Measurements from ENCODE around the gene APOH.
A peak's percentile ranks its signal among the peaks of the same experiment; 100 is the strongest.

APOH gene

GRCh38 chr17:66220079-66220835 is 9.0 kb downstream of the APOH start:
- no peaks in the 10 kb centered on the region for H3K27me3 ChIP-seq (ENCODE audit: control insufficient read depth in 1 of 2, insufficient read depth in 2 of 2, low read length in 2 of 2)
- no peaks in the 10 kb centered on the region for H3K36me3 ChIP-seq (ENCODE audit: control insufficient read depth in 2 of 2, insufficient read depth in 2 of 2, low read length in 2 of 2)
- H3K9ac ChIP-seq (ENCODE audit: low read length in 2 of 2): no peak overlapping the region
- no peaks in the 10 kb centered on the region for H3K4me1 ChIP-seq (ENCODE audit: control insufficient read depth, insufficient read depth, low read length)
- no peak overlapping the region for H3K4me3 ChIP-seq (ENCODE audit: low read length in 2 of 2)
- H3K27ac ChIP-seq (ENCODE audit: low read length): no peak overlapping the region
- no peaks in the 10 kb centered on the region for H3K9me3 ChIP-seq (ENCODE audit: control insufficient read depth in 2 of 2, low read length in 2 of 2)

DNA sequence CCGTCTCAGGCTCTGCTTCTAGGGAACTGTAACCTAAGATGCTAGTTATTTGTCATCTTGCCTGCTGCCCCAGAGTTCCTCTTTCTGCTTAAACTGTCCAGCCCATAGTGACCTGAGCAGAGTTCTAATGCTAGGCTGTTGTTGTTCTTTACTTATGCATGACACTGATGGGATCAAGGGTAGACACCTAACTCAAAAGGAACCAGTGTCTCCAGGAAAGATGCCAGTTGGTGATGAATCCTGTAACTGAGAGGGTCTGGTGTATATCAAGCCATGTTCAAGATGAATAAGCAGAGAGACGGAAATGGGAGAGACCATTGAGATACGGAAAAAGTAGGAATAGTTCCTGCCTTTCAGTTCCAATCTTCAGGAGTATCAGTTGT is 13.7 kb downstream of the APOH start:
- Histone ChIP-seq H3K27ac (ENCODE audit: low read length) (no peak overlapping the region), H3K27me3 (ENCODE audit: control insufficient read depth in 1 of 2, insufficient read depth in 2 of 2, low read length in 2 of 2) (no peaks in the 10 kb centered on the region), H3K4me3 (ENCODE audit: low read length in 2 of 2) (no peak overlapping the region), H3K36me3 (ENCODE audit: control insufficient read depth in 2 of 2, insufficient read depth in 2 of 2, low read length in 2 of 2) (no peaks in the 10 kb centered on the region), H3K9ac (ENCODE audit: low read length in 2 of 2) (no peak overlapping the region), H3K4me1 (ENCODE audit: control insufficient read depth, insufficient read depth, low read length) (no peaks in the 10 kb centered on the region), H3K9me3 (ENCODE audit: control insufficient read depth in 2 of 2, low read length in 2 of 2) (no peaks in the 10 kb centered on the region)

DNA sequence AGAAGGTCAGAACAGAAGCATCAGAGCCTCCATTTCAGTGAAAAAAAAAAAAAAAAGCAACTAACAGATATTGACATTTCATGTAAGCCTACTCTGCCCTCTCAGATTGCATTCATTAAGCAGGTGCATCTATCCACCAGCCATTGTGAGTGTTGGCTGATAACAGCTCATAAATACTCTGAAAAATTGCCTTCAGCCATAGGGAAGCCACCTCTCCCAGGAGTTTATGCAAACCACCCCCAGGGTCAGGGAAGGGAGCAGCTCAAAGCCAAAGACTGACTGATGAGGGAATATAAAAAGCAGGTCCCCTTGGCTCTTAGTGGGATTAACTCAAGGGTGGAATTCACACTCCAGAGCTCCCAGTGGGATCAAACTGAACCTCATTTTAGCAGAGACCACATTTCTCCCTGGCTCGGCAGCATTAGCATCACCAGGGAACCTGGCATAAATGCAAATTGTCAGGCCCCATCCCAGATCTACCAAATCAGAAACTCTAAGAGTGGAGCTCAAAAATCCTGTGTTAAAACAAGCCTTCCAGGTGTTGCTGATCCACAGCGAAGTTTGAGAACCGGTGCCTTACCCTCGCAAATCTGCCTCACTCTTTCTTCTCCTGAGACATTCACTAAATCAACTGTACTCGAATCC is 14.2 kb downstream of the APOH start:
- Histone ChIP-seq H3K9me3 (ENCODE audit: control insufficient read depth in 2 of 2, low read length in 2 of 2) (no peaks in the 10 kb centered on the region), H3K27ac (ENCODE audit: low read length) (no peak overlapping the region), H3K4me1 (ENCODE audit: control insufficient read depth, insufficient read depth, low read length) (no peaks in the 10 kb centered on the region), H3K9ac (ENCODE audit: low read length in 2 of 2) (no peak overlapping the region), H3K36me3 (ENCODE audit: control insufficient read depth in 2 of 2, insufficient read depth in 2 of 2, low read length in 2 of 2) (no peaks in the 10 kb centered on the region), H3K4me3 (ENCODE audit: low read length in 2 of 2) (no peak overlapping the region), H3K27me3 (ENCODE audit: control insufficient read depth in 1 of 2, insufficient read depth in 2 of 2, low read length in 2 of 2) (no peaks in the 10 kb centered on the region)

DNA sequence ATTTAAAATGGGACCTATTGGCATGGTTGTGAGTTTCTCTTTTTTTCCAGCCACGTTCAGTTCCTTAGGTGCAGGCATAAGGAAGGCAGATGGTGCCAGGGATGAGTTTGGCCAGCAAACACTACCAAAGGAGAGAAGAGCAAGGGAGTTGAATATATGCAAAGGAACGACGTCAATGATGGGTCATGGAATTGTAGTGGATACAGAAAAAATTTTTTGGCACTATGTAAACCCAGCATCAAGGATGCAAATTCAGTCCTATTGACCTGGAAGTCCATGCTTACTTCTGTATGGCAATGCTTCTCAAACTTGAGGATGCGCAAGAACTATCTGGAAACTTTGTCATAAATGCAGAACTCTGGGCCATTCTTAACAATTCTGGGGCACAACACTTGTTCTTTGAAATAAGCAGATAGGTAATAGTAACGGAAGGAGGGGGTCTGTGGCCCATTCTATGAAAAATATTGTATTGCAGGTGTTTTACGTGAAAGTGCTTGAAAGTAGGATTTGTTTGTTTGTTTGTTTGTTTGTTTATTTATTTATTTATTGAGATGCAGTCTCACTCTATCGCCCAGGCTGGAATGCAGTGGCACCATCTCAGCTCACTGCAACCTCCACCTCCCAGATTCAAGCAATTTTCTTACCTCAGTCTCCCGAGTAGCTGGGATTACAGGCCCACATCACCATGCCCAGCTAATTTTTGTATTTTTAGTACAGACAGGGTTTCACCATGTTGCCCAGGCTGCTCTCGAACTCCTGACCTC is 18.0 kb downstream of the APOH start:
- no peak overlapping the region for H3K27ac ChIP-seq (ENCODE audit: low read length)
- H3K4me1 ChIP-seq (ENCODE audit: control insufficient read depth, insufficient read depth, low read length): no peaks in the 10 kb centered on the region
- H3K27me3 ChIP-seq (ENCODE audit: control insufficient read depth in 1 of 2, insufficient read depth in 2 of 2, low read length in 2 of 2): no peaks in the 10 kb centered on the region
- H3K9ac ChIP-seq (ENCODE audit: low read length in 2 of 2): no peak overlapping the region
- no peak overlapping the region for H3K4me3 ChIP-seq (ENCODE audit: low read length in 2 of 2)
- no peaks in the 10 kb centered on the region for H3K9me3 ChIP-seq (ENCODE audit: control insufficient read depth in 2 of 2, low read length in 2 of 2)
- H3K36me3 ChIP-seq (ENCODE audit: control insufficient read depth in 2 of 2, insufficient read depth in 2 of 2, low read length in 2 of 2): no peaks in the 10 kb centered on the region

GRCh38 chr17:66210208-66210574 is 19.0 kb downstream of the APOH start:
- Histone ChIP-seq H3K4me1 (ENCODE audit: control insufficient read depth, insufficient read depth, low read length) (no peaks in the 10 kb centered on the region), H3K4me3 (ENCODE audit: low read length in 2 of 2) (no peak overlapping the region), H3K27ac (ENCODE audit: low read length) (no peak overlapping the region)

GRCh38 chr17:66207936-66208335 is 21.3 kb downstream of the APOH start:
- Histone ChIP-seq H3K9ac (ENCODE audit: low read length in 2 of 2) (no peak overlapping the region), H3K36me3 (ENCODE audit: control insufficient read depth in 2 of 2, insufficient read depth in 2 of 2, low read length in 2 of 2) (no peaks in the 10 kb centered on the region), H3K4me3 (ENCODE audit: low read length in 2 of 2) (no peak overlapping the region), H3K27me3 (ENCODE audit: control insufficient read depth in 1 of 2, insufficient read depth in 2 of 2, low read length in 2 of 2) (no peaks in the 10 kb centered on the region), H3K9me3 (ENCODE audit: control insufficient read depth in 2 of 2, low read length in 2 of 2) (no peaks in the 10 kb centered on the region), H3K4me1 (ENCODE audit: control insufficient read depth, insufficient read depth, low read length) (no peaks in the 10 kb centered on the region), H3K27ac (ENCODE audit: low read length) (no peak overlapping the region)

More at GRCh38 chr17:66210208-66210574, 19.0 kb downstream of the APOH start:
- H3K36me3 ChIP-seq (ENCODE audit: control insufficient read depth in 2 of 2, insufficient read depth in 2 of 2, low read length in 2 of 2): no peaks in the 10 kb centered on the region
- H3K27me3 ChIP-seq (ENCODE audit: control insufficient read depth in 1 of 2, insufficient read depth in 2 of 2, low read length in 2 of 2): no peaks in the 10 kb centered on the region
- no peak overlapping the region for H3K9ac ChIP-seq (ENCODE audit: low read length in 2 of 2)
- no peaks in the 10 kb centered on the region for H3K9me3 ChIP-seq (ENCODE audit: control insufficient read depth in 2 of 2, low read length in 2 of 2)

- no peaks in the 10 kb centered on the region for H3K4me1 ChIP-seq (ENCODE audit: control insufficient read depth, insufficient read depth, low read length)
- H3K27ac ChIP-seq (ENCODE audit: low read length): no peak overlapping the region
- no peak overlapping the region for H3K9ac ChIP-seq (ENCODE audit: low read length in 2 of 2)
- no peaks in the 10 kb centered on the region for H3K9me3 ChIP-seq (ENCODE audit: control insufficient read depth in 2 of 2, low read length in 2 of 2)
- H3K36me3 ChIP-seq (ENCODE audit: control insufficient read depth in 2 of 2, insufficient read depth in 2 of 2, low read length in 2 of 2): no peaks in the 10 kb centered on the region
- no peaks in the 10 kb centered on the region for H3K27me3 ChIP-seq (ENCODE audit: control insufficient read depth in 1 of 2, insufficient read depth in 2 of 2, low read length in 2 of 2)
- no peak overlapping the region for H3K4me3 ChIP-seq (ENCODE audit: low read length in 2 of 2)
Measured at GRCh38 chr17:66203274-66204015, 25.8 kb downstream of the APOH start.

DNA sequence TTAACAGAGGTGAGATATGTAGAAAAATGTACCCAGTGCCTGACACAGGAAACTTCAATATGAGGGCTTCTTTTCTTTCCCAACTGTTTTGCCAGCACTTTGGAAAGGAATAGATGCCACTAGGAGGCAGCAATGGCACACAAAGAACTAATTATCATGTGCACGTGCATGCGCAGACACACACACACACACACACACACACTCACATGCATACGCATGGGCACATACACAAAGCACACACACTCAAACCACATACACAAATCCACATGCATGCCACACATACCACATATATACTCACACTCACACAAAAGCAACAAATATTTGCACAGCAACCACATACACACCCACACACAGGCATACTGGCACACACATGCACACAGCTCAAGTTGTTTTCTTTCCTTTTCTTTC is 28.5 kb downstream of the APOH start:
- Histone ChIP-seq H3K27me3 (ENCODE audit: control insufficient read depth in 1 of 2, insufficient read depth in 2 of 2, low read length in 2 of 2) (no peaks in the 10 kb centered on the region), H3K36me3 (ENCODE audit: control insufficient read depth in 2 of 2, insufficient read depth in 2 of 2, low read length in 2 of 2) (no peaks in the 10 kb centered on the region), H3K9ac (ENCODE audit: low read length in 2 of 2) (no peak overlapping the region), H3K4me3 (ENCODE audit: low read length in 2 of 2) (no peak overlapping the region), H3K27ac (ENCODE audit: low read length) (no peak overlapping the region), H3K9me3 (ENCODE audit: control insufficient read depth in 2 of 2, low read length in 2 of 2) (no peaks in the 10 kb centered on the region), H3K4me1 (ENCODE audit: control insufficient read depth, insufficient read depth, low read length) (no peaks in the 10 kb centered on the region)

- no peak overlapping the region for H3K4me3 ChIP-seq (ENCODE audit: low read length in 2 of 2)
- no peaks in the 10 kb centered on the region for H3K4me1 ChIP-seq (ENCODE audit: control insufficient read depth, insufficient read depth, low read length)
- H3K27ac ChIP-seq (ENCODE audit: low read length): no peak overlapping the region
- no peaks in the 10 kb centered on the region for H3K36me3 ChIP-seq (ENCODE audit: control insufficient read depth in 2 of 2, insufficient read depth in 2 of 2, low read length in 2 of 2)
- no peaks in the 10 kb centered on the region for H3K27me3 ChIP-seq (ENCODE audit: control insufficient read depth in 1 of 2, insufficient read depth in 2 of 2, low read length in 2 of 2)
- no peaks in the 10 kb centered on the region for H3K9me3 ChIP-seq (ENCODE audit: control insufficient read depth in 2 of 2, low read length in 2 of 2)
- no peak overlapping the region for H3K9ac ChIP-seq (ENCODE audit: low read length in 2 of 2)
Measured at GRCh38 chr17:66198242-66198641, 31.0 kb downstream of the APOH start.

DNA sequence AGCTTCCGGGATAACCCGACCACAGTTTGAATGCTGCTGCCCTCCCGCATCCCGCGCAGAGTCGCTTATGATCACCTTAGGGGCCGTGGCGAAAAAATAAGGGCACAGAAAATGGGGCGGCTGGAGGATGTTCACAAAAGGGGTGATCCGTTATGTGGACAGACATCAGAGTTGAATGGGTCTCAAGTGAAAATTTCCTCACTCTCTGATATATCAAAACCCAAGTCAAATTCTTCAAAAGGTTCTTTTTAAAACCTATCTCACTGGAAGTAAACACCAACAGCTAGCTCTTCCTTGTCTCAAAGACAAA is 36.9 kb downstream of the APOH start:
- no peaks in the 10 kb centered on the region for H3K27me3 ChIP-seq (ENCODE audit: control insufficient read depth in 1 of 2, insufficient read depth in 2 of 2, low read length in 2 of 2)
- no peaks in the 10 kb centered on the region for H3K36me3 ChIP-seq (ENCODE audit: control insufficient read depth in 2 of 2, insufficient read depth in 2 of 2, low read length in 2 of 2)
- no peak overlapping the region for H3K27ac ChIP-seq (ENCODE audit: low read length)
- H3K4me3 ChIP-seq (ENCODE audit: low read length in 2 of 2): peak overlapping the region; percentile 57 to 85
- H3K9me3 ChIP-seq (ENCODE audit: control insufficient read depth in 2 of 2, low read length in 2 of 2): no peaks in the 10 kb centered on the region
- peaks cover 9% of the 10 kb centered on the region for H3K4me1 ChIP-seq (ENCODE audit: control insufficient read depth, insufficient read depth, low read length)
- peak overlapping the region; percentile 13 to 77 for H3K9ac ChIP-seq (ENCODE audit: low read length in 2 of 2)
